NCI-H1092 (cell line): ENCODE measurements around the gene CCL3.
"Not testable (repeated sequence)": the region's sequence is repeated elsewhere in the genome, so short reads cannot be mapped to it uniquely, and the experiment has no call there.

ENCODE experiments used
- DNase-seq: peaks from one replicate; lab custom pipeline; 2025; lab: John Stamatoyannopoulos, UW

Gene CCL3

DNA sequence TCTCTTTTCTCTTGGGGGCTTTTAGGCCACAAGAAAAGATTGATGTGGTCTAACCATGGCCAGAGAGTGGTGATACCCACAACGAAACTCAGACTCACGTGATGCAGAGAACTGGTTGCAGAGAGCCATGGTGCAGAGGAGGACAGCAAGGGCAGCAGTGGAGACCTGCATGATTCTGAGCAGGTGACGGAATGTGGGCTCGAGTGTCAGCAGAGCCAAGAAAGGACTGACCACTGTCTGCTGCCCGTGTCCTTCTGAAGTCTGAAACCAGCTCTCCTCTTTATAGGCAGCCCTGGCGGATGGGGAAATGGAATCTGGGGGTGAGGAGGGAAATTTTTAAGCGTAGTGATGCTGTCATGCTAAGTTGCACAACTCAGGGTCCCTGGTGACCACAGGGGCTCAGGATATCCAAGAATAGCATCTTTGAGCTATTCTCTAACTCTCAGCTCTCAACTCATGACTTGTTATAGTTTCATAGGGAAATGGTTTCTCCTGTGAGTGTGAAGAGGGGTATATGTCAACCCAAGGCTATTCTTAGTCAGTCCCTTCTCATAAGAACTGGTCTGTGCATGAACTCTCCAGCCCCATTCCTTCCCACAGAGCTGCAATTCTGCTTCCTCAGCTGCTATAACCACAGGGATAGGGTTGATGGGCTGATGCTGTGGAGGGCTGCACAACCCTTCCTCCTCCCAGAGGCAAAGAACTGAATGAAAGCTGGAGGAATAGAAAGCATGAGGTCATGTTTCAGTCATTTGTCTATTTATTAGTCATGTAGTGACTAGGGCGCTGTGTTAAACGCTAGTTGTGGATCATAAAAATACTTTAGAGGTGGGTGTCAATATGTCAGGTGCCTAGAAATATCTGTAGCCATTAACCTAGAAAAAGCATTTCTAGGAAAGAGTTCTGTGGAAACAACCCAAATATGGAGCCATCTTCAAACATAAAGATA is at the start of gene CCL3:
Gene CCL3 (minus strand): TSS at position 256 of the 949 bp plus-strand sequence. CDS start 85 bp downstream, at position 171.
- no peak for DNase-seq

DNA sequence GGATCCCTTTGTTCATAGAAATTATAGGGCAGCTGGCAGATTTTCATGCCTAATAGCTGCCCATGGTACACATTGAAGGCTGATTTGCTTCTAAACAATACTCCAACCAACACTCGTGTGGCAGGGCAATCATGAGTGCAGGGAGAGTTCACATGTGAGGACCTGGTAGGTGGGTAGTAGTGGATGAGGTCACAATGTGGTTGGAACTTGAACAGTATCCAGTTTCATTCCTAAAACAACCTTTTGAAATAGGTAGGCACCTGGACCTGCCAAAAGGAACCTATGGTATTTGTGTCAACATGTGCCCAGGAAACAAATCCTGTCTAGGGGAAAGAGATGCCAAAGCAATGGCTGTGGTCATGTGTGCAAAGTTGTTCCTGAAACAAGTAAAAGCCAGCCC is 46.5 kb upstream of the CCL3 start:
- DNase-seq: no peak

DNA sequence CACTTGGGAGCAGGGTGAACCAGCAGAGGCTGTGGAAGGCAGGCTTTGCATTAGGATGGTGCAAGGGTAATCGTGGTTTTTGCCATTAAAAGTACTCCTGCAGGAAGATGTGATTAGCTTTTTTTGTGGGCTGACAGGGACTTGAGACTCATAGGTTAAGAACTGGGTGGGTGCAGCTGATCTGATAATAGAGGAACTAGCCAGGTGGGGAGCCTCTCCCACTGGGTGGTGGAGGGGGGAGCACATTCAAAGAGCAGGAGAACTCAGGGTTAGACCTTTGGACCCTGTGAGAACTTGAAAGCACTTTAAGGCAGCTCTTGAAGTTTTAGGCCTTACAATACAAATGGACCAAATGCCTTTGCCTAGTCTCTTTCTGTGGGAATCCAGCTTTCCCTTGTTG is 46.1 kb upstream of the CCL3 start:
- DNase-seq: no peak

DNA sequence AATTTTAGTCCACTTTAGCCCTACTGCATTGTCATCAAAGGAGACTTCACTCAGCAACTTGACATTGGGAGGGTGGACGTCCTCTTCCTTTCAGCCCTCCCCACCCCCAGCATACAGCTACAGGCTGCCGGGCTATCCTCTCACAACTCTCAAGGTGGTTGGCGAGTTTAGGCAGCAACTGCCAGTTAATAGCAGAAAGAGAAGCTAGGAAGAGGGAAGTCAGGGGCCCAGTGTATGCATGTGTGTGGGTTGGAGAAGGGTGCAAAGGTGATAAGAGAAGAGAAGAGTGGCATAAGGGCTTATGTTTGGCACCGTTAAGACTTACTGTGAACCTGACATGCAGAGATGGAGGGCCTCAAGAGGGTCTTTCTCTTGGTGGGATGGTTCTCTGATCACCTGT is 45.5 kb upstream of the CCL3 start:
- no peak for DNase-seq

DNA sequence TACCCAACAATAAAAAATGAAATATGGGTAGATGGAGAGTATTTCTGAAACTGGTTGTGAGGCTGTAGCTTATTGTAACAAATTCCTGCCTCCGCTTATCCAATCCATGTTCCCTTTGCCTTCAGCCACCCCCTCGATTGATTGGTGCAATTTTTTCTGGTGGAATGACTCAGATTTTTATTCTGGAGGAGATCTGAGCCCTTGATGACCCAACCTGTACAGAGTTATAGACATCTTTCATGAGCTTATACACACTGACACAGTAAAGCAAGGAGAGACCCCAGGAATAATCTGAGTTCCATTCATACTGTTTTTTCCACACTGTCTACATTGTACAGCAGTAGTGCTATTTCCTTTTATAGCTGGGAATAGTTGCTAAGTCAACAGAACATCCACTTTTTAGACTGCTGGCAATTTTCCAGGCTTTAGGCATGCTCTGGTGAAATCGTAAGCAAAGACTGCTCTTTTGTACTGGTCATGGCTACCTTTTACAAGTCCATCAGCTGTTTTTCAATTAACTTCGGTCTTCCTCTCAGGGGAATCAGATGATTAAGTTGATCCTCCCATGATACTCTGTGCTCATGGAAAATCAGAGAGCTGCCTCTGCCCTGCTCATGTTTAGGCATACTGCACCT is 43.8 kb upstream of the CCL3 start:
- DNase-seq: no peak

DNA sequence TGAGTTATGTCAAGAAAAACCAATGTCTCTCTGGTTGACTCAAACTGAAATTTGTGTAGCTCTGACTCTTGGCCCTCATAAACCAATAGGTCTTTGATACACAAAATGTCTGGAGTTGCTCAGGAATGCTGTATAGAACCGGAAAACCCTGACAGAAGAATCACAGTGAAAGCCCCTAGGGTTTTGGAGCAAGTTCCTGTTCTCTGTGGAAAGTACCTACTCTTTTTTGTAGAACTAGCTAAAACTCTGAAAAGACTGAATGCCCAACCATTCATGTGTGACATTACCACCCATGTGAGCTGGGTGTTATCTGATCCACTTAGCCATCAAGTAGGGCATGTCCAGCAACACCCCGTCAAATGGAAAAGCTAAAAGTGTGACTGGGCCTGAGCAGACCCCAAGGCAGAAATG is 42.5 kb upstream of the CCL3 start:
- no peak for DNase-seq

DNA sequence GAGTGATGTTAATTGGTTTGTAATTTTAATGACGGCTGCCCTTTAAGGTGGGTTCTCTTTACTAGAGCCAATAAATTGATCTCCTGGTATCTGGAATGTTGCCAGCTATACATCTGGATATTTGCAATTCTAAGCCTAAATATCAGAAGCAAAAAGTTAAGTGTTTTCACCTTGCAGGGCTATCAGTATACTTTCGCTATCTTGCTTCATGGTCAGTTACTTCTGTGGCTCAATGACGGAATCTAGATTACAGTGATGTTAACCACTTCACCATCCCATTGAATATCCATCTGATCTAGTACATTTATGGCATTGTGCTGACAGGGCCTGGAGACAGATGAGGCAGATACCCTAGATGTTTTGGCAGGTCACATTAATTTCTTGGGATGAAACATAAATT is 42.0 kb upstream of the CCL3 start:
- DNase-seq: no peak

DNA sequence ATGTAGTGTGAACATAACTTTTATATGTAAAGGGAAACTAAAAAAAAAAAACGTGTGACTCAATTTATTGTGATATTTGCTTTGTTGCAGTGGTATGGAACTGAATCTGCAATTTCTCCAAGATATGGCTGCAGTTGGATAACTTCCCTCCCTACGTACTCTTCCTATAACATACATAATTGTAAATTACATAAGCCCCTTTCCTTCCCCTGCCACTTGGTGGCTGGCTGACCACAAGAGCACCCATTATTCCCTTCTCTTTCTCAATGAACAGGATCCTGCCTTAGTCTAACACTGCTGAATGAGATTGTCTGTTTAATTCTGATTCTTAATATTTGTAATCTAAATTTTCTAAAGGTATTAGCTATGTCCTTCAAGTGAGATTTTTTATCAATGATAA is 41.5 kb upstream of the CCL3 start:
- DNase-seq: no peak

DNA sequence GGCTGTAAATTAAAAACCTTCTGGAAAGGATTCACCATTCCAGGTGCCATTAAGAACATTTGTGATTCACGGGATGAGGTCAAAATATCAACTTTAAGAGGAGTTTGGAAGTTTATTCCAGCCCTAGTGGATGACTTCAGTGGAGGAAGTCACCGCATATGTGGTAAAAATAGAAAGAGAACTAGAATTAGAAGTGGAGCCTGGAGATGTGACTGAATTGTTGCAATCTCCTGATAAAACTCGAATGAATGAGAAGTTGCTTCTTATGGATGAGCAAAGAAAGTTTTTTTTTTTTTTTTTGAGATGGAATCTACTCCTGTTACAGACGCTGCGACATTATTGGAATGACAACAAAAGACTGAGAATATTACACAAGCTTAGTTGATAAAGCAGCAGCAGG is 40.4 kb upstream of the CCL3 start:
- no peak for DNase-seq

DNA sequence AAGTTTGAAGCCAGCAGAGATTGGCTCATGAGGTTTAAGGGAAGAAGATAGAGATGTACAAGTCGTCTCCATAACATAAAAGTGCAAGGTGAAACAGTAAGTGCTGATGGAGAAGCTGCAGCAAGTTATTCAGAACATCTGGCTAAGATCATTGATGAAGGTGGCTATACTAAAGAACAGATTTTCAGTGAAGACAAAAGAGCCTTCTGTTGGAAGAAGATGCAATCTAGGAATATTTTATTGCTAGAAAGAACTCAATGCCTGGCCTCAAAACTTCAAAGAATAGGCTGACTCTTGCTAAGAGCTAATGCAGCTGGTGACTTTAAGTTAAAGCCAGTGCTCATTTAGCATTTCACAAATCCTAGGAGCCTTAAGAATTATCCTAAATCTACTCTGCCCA is 39.7 kb upstream of the CCL3 start:
- no peak for DNase-seq

DNA sequence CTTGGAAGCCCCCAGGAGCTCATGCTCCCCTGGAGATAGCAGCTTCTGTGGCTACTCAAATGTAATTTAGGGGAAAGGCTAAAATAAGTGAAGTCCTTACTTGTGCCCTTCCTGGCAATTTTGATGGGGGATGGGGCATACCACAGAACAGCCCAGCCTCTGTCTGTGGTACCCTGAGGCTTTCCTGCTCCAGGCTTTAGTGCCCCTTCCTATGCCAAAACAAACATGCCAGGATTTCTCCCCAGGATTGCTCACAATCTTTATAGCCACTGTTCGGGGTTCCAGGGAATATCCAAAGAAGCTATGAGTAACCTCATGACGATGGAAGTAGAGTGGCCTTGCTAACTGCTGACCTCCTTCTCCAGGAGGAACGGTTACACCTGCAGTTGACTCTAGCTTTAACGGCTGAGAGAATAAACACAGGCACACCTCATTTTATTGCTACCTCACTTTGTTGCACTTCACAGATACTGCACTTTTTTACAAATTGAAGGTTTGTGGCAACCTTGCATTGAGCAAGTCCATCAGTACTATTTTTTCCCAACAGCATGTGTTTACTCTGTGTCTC is 38.6 kb upstream of the CCL3 start:
- DNase-seq: no peak

DNA sequence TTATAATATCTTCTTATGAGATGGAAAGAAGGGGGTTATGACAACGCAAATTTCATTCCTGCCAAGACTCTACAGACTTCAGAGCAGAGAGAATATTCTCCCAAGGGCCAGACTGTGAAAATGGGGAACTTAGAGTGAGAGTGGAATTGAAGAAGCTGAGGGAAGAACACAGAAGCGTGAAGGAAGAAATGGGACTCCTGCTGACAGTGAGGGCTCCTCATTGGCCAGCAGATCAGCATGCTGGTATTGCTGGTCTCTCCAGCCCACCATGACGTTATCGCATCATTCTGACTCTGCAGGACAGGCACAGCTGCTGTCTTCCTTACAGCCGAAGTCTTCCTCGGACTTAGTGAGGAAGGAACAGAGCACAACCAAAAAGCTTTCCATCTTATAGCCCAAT is 38.0 kb upstream of the CCL3 start:
- DNase-seq: no peak

DNA sequence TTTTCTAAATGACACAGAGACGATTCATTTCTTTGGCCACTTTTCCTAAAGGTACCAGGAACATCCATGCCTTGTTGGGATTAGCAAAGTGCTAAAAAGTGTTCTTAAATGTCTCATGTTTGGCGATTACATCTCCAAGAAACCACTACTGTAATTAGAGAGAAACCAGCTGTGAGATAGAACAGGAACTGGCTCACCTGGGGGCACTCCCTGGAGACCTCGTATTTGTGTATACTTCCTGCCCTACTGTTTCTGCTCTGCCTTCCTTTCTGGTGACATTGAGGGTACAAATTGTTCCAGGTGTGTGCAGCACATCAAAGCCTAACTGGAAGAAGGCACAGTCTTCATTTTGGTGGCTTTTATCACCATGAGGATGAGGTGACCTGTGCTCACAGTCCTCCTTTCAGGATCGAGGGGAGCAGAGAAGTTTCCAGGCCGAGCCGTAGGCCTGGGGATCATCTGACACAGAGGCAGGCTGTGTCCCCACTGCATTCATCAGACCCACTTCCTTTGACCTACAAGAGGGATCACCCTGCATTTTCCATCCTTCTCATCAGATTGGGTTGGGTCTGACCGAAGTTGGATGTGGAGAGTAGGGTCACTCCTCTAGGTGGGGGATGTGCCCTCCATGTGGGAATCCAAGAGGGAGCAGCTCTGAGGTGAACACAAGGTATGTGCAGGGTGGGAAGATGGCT is 37.4 kb upstream of the CCL3 start:
- DNase-seq: no peak

DNA sequence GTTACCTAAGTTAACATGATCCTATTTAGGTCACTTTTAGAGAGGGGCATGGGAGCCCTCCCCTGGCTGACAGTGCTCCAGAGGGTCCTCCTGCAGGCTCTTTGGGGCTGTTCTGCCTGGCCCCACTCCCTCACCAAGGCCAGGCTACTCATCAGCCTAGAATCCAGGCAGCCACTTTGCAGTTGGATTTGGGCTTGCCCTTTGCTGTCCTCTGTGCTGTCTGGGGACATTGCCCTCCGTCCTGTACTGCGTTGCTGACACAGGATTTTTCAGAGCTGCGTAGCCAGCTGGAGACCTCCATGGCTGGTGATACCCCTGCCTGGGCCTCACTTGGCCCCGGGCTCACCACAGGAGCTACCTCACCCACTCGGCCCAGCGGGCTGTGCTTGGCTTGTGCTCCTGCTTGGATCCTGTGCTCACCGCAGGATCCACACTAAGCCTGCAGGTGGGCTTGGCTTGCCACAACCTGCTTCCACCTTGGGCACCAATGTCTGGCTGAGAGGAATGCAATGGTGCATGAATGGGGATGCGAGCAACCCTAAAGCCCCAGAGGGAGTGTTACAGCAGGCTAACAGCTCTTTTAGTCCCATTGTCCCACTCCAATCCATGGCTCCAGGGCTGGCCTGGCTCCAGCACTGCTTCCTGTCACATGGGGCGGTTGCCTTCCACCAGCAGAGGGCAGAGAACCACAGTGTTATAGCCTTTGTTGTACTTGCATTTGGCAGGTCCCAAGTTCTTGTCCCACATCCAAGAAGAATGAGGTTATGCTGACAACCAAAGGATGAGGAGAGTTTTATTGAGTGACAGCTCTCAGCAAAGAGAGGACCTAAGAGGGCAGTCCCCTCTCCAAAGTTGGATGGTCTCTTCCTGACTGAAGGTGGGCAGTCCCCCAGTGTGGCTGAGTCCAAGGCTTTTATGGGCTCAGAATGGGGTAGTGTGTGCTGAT is 35.2 kb upstream of the CCL3 start:
- DNase-seq: no peak

DNA sequence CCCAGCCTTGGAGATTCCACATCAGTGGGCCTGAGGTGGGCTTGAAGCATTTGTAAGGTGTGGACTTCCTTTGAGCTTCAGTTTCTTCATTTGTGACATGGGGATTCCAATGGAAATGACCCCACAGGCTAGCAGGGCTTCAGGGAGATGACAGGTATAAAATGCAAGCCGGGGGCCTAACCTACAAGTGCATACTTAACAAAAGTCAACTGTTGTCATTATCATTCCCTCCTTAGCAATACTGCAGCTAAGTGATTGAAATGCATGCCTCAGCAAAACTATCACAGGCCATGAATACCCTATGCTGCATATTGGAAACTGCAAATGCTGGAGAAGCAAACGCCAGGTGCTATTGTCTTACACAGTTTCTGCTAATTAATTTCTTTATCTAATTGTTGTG is 33.5 kb upstream of the CCL3 start:
- no peak for DNase-seq

DNA sequence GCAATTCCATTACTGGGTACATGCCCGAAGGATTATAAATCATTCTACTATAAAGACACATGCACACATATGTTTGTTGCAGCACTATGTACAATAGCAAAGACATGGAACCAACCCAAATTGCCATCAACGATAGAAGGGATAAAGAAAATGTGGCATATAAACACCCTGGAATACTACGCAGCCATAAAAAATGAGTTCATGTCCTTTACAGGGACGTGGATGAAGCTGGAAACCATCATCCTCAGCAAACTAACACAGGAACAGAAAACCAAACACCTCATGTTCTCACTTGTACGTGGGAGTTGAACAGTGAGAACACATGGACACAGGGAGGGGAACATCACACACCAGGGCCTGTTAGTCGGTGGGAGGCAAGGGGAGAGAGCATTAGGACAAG is 31.2 kb upstream of the CCL3 start:
- DNase-seq: not testable (repeated sequence)

DNA sequence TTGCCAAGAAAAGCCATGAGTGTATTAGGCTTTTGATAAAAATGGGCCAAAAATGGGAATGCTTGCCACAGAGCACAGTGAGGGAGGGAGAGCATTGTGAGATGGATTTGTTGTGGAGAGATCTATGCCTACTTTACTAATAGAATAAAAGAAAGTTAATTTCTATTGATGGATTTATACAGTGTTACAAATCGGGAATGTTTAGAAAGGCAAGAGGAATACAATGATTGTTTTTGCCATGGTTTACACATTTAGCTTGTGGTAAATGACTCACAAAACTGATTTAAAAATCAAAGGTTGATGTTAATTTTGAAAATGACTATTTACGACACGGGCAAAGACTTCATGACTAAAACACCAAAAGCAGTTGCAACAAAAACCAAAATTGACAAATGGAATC is 30.3 kb upstream of the CCL3 start:
- DNase-seq: no peak

DNA sequence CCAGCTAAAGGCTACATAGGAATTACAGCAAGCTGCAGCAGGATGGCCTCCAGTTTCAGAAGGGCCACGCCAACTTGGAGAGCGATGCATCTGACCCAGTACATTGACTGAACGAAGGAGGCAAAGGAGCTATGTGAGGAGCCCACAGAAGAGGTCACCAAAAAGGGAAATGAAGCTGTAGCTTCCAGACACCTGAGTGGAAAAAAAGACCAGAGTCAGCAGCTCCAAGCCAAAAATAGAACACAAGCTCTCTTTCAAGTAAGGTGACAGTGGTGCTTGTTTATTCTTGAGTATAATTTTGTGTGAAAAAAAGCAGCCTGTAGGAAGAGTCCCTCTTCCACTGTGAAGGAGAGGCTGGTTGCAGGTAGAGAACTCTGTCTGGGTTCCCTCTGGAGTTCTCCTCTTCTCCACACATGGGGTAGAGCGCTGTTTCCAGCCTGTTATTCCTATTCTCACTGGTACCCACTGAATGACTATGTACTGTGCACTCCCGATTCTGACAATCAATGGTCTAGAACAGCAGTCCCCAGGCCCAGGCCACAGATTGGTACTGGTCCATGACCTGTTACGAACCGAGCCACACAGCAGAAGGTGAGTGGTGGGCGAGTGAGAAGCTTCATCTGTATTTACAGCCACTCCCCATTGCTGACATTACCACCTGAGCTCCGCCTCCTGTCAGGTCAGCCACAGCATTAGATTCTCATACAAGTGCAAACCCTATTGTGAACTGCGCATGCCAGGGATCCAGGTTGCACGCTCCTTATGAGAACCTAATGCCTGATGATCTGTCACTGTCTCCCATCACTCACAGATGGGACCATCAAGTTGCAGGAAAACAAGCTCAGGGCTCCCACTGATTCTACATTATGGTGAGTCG is 28.8 kb upstream of the CCL3 start:
- DNase-seq: no peak

DNA sequence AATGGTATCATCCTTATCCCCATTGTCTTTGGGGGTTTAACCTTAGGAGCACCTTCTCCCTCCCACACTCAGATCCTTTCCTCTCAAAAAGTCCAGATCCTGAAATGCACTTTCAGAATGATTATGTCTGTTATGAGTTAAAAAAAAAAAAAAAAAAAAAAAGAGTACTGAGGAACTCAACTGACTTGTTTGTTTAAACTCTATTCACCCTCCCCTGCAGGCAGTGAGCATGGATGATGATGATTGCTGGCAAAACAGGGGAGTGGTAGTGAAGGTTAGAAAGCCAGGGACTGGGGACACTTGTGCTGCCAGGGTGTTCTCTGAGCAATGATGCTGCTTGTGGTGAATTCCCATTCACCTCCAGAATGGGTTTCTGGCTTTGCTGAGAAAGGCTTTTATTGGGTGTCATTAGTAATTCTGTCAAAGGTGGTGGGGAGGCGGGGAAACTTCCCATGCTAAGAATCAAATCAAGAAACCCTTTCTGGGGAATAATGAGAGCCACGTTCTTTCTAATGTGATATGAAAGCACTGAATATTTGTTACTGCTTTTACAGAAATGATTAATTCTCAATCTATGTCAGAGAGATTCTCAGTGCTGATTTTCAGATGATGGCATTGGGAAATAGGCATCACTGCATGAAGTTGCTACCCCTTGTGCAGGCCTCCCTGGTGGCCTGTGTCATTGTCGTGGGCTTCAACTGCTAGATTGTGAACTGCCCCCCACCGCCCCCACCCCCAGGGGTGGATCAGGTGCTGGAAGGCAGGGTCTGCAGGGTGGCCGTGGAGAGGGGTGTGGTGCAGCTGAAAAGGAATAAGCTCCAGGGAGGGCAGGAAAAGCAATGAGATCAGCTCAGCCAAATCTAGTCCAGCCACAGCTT is 27.8 kb upstream of the CCL3 start:
- no peak for DNase-seq

DNA sequence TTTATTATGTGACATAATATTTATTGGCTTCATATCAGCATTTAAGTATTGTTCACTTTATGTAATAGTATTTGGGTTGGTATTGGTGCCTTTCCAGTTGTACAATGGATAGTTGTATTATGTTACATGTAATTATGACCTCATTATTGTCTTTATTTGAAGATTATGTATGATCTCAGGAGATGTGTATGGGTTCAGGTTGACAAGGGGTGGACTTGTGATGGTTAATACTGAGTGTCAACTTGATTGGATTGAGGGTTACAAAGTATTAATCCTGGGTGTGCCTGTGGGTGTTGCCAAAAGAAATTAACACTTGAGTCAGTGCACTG is 25.7 kb upstream of the CCL3 start:
- DNase-seq: not testable (repeated sequence)
